ENCODE results near the gene BHLHA9.
A peak's percentile ranks its signal among the peaks of the same experiment; 100 is the strongest.
"Not testable (repeated sequence)": the region's sequence is repeated elsewhere in the genome, so short reads cannot be mapped to it uniquely, and the experiment has no call there.

BHLHA9 gene

DNA sequence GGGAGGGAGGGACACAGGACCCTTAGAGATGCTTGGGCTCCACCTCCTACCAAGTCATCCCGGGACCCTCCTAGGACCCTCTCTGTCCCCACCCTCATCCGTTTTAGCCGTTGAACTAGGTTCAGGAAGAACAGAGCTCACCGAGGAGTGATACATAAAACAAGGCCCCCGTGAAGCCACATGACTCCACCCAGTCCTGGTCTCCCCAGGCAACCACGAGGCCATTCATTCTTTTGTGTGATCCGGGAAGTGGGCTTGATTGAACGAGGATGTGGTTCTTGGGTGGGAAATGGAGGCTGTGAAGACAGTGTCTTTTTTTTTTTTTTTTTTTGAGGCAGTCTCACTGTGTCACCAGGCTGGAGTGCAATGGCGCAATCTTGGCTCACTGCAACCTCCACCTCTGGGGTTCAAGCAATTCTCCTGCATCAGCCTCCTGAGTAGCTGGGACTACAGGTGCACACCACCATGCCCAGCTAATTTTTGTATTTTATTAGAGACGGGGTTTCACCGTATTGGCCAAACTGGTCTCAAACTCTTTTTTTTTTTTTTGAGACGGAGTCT lies 24.0 kb downstream of the BHLHA9 start:
- Histone ChIP-seq H3K27ac (no peak overlapping the region), H3K36me3 (no peaks in the 10 kb centered on the region), H3K4me2 (peak overlapping the region; percentile 50), H3K27me3 (peaks cover 4% of the 10 kb centered on the region; the same call in 1 of the 2 replicates), H3K4me1 (peaks cover 43% of the 10 kb centered on the region), H3K9ac (no peak overlapping the region), H4K20me1 (no peaks in the 10 kb centered on the region), H3K9me3 (peaks cover 13% of the 10 kb centered on the region; the same call in 1 of the 2 replicates), H3K4me3 (no peak overlapping the region)
- 0 out of 2 replicates have a peak, but pooled peaks have one; percentile 7 for TF ChIP-seq Cebpa-rat (IDR thresholded peaks at IDR 0.05)

DNA sequence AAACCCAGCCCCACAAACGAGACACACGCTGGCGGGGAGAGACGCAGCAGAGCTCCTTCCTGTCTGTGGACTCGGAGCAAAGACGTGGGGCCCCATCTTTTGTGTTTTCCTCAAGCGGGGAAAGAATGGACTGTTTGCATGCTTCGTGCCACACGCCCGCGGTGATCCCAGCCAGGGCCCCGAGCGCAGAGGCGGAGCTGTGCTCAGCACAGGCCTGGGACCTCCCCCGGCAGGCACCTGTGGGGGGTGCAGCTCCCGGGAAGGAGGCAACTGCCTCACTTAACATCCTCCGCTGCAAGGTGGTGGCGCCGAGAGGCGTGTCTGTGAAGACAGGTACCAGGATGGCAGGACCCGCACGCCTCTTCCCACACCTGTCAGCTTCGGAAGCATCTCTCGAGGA lies 28.4 kb downstream of the BHLHA9 start:
- Histone ChIP-seq H3K9ac (no peak overlapping the region), H4K20me1 (no peaks in the 10 kb centered on the region), H3K4me3 (no peak overlapping the region), H3K9me3 (no peaks in the 10 kb centered on the region), H3K36me3 (no peaks in the 10 kb centered on the region), H3K4me2 (peak overlapping the region; percentile 36; the same call in 1 of the 2 replicates), H3K27me3 (peaks cover 4% of the 10 kb centered on the region; the same call in 1 of the 2 replicates), H3K4me1 (peaks cover 63% of the 10 kb centered on the region), H3K27ac (no peak overlapping the region)
- TF ChIP-seq Cebpa-rat (IDR thresholded peaks at IDR 0.05), result no peak

DNA sequence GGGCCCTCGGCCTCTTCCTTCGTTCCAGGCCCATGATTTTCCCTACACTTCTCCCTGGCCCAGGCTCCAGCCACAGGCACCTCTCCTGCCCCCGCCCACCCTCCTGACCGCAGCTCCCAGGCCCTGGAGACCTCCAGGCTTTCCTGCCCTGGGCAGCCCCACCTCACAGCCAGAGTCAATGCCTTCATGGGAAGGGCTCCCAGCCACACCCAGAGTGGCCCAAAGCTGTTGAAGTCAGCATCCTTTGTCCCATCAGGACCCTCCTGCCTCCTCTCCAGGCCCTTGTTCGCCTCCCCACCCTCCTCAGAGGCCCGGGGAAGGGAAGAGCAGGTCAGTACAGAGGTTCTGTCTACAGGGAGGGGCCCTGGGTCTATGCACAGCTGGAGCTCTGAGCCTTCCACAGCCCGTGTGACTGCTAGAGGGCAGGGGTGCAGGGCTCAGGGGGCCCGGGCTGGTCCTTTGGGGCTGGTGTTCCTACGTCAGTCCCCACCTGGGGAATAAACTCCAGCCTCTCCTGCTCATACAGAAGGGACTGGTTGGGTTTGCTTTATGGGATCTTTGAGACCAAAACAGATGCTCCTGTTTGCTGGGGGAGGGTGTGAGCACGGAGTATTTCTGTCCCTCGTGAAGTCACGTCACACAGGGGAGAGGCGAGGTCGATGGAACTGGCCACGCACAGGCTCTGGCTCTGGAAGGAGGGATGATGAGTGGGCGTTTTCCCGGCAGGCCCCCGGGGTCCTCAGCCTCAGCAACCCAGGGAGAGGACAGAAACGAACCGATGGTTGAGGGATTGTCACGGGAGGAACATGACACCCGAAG lies 29.5 kb downstream of the BHLHA9 start:
- H3K27ac ChIP-seq, result no peak overlapping the region
- TF ChIP-seq Cebpa-rat (IDR thresholded peaks at IDR 0.05), result no peak
- H3K4me3 ChIP-seq, result no peak overlapping the region
- peaks cover 4% of the 10 kb centered on the region; the same call in 1 of the 2 replicates for H3K27me3 ChIP-seq
- H4K20me1 ChIP-seq, result no peaks in the 10 kb centered on the region
- H3K4me2 ChIP-seq, result peak overlapping the region; percentile 72
- H3K9ac ChIP-seq, result no peak overlapping the region
- H3K36me3 ChIP-seq, result no peaks in the 10 kb centered on the region
- H3K9me3 ChIP-seq, result no peaks in the 10 kb centered on the region
- H3K4me1 ChIP-seq, result peaks cover 52% of the 10 kb centered on the region

- Histone ChIP-seq H3K9ac (no peak overlapping the region), H3K36me3 (no peaks in the 10 kb centered on the region), H3K4me2 (peak overlapping the region; percentile 72), H3K4me1 (peaks cover 45% of the 10 kb centered on the region), H3K9me3 (no peaks in the 10 kb centered on the region), H3K4me3 (no peak overlapping the region), H4K20me1 (no peaks in the 10 kb centered on the region), H3K27me3 (peaks cover 4% of the 10 kb centered on the region; the same call in 1 of the 2 replicates), H3K27ac (no peak overlapping the region)
- TF ChIP-seq Cebpa-rat (IDR thresholded peaks at IDR 0.05), result no peak
Measured at GRCh38 chr17:1300371-1300905, 30.2 kb downstream of the BHLHA9 start.

GRCh38 chr17:1301546-1301945 lies 31.3 kb downstream of the BHLHA9 start:
- Histone ChIP-seq H3K9me3 (no peaks in the 10 kb centered on the region), H3K4me2 (peak overlapping the region; percentile 72), H4K20me1 (no peaks in the 10 kb centered on the region), H3K27ac (0 out of 2 replicates have a peak overlapping the region, but pooled peaks have one; percentile 27), H3K36me3 (no peaks in the 10 kb centered on the region), H3K27me3 (peaks cover 4% of the 10 kb centered on the region; the same call in 1 of the 2 replicates), H3K4me1 (peaks cover 40% of the 10 kb centered on the region), H3K4me3 (no peak overlapping the region), H3K9ac (peak overlapping the region; percentile 25; the same call in 1 of the 2 replicates)
- no peak for TF ChIP-seq Cebpa-rat (IDR thresholded peaks at IDR 0.05)

GRCh38 chr17:1302761-1303160 lies 32.5 kb downstream of the BHLHA9 start:
- H3K9me3 ChIP-seq, result no peaks in the 10 kb centered on the region

DNA sequence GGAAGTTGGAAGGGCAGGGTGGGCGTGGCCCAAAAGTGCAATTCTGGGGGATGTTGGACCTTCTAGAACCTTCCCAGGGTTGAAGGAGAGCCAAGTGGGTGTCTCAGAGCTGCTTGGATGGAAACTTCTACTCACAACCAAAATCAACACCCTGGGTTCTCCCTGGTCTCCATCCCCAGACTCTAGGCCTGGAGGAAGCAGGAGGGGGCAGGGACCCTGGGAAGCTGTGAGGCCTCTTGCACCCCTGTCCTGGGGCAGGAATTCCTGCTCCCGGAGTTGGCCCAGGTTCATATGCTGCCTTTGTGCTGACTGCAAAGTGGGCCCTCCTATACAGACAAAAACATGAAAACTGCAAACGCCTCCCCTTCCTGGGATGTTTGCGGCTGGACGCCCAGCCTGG lies 34.3 kb downstream of the BHLHA9 start:
- no peaks in the 10 kb centered on the region for H3K27me3 ChIP-seq
- no peak overlapping the region for H3K4me3 ChIP-seq
- H3K27ac ChIP-seq, result no peak overlapping the region
- no peaks in the 10 kb centered on the region for H4K20me1 ChIP-seq
- no peak for TF ChIP-seq Cebpa-rat (IDR thresholded peaks at IDR 0.05)
- no peaks in the 10 kb centered on the region for H3K36me3 ChIP-seq
- H3K4me2 ChIP-seq, result no peak overlapping the region
- H3K9ac ChIP-seq, result no peak overlapping the region
- peaks cover 27% of the 10 kb centered on the region for H3K4me1 ChIP-seq
- no peaks in the 10 kb centered on the region for H3K9me3 ChIP-seq

More at GRCh38 chr17:1302761-1303160, 32.5 kb downstream of the BHLHA9 start:
- H3K4me1 ChIP-seq, result peaks cover 40% of the 10 kb centered on the region
- no peak overlapping the region for H3K27ac ChIP-seq
- H3K4me3 ChIP-seq, result no peak overlapping the region
- no peak for TF ChIP-seq Cebpa-rat (IDR thresholded peaks at IDR 0.05)
- no peaks in the 10 kb centered on the region for H3K36me3 ChIP-seq
- H3K4me2 ChIP-seq, result no peak overlapping the region
- H3K9ac ChIP-seq, result no peak overlapping the region
- peaks cover 4% of the 10 kb centered on the region; the same call in 1 of the 2 replicates for H3K27me3 ChIP-seq
- no peaks in the 10 kb centered on the region for H4K20me1 ChIP-seq

DNA sequence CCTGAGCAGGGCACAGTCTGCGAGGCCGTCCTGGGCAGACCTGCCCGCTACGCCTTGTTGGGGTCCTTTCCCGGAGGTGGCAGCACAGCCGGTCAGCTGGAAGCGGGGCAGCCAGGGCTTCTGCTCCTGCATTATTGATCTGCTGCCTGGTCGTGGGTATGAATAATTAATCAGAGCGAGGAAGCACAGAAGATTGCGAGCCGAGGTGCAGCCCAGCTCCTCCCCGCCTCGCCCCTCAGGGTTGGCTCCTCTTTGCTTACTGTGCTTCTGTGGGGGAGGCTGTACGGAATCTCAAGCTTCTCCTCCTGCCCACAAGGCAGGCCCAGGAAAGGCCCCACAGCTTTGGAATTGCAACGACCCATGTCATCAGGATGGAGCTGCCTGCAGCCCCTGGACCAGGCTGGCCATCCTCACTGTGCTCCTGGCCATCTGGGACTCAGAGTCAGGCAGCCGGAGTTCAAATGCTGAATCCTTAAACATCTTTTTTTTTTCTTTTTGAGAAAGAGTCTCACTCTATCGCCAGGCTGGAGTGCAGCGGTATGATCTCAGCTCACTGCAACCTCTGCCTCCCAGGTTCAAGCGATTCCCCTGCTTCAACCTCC lies 34.8 kb downstream of the BHLHA9 start:
- Histone ChIP-seq H4K20me1 (no peaks in the 10 kb centered on the region), H3K4me1 (peaks cover 21% of the 10 kb centered on the region), H3K9ac (no peak overlapping the region), H3K36me3 (no peaks in the 10 kb centered on the region), H3K27ac (no peak overlapping the region), H3K27me3 (no peaks in the 10 kb centered on the region), H3K4me3 (no peak overlapping the region), H3K9me3 (no peaks in the 10 kb centered on the region), H3K4me2 (no peak overlapping the region)
- no peak for TF ChIP-seq Cebpa-rat (IDR thresholded peaks at IDR 0.05)

- H4K20me1 ChIP-seq, H3K4me2 ChIP-seq, H3K9me3 ChIP-seq, H3K36me3 ChIP-seq, H3K4me3 ChIP-seq, H3K4me1 ChIP-seq, H3K27me3 ChIP-seq, H3K27ac ChIP-seq, H3K9ac ChIP-seq: not testable (repeated sequence)
Measured at GRCh38 chr17:1307829-1308228, 37.6 kb downstream of the BHLHA9 start.
